Stimulated activated CD4-positive, alpha-beta T cell treated with anti-CD3 and anti-CD28 coated beads, Interleukin-2, amount 100 ng/mL, for 24 hours (primary cell): Measurements from ENCODE around the gene NTN1.
"Not testable (repeated sequence)": the region's sequence is repeated elsewhere in the genome, so short reads cannot be mapped to it uniquely, and the experiment has no call there.

Source experiments
- DNase-seq, 2 donors: peaks; one replicate each; pipeline ENCODE4 v3.0.0-alpha.2; 2020

The NTN1 gene

DNA sequence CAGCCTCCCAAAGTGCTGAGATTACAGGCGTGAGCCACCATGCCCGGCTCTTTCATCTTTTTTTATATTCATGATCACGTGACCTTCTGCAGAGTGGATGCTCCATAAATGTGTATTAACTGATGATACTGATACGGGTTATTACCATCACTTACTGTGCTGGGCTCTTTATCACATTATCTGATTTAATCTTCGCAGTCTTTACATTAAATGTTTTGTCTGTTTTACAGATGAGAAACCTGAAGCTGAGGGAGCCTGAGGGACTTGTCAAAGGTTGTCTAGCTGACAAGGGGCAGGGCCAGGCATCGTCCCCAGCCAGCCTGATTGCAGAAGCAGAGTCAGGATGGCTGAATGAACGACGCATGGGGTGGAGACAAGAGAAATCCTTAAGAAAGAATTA lies 104.4 kb downstream of the NTN1 start:
- DNase-seq, result no peak

DNA sequence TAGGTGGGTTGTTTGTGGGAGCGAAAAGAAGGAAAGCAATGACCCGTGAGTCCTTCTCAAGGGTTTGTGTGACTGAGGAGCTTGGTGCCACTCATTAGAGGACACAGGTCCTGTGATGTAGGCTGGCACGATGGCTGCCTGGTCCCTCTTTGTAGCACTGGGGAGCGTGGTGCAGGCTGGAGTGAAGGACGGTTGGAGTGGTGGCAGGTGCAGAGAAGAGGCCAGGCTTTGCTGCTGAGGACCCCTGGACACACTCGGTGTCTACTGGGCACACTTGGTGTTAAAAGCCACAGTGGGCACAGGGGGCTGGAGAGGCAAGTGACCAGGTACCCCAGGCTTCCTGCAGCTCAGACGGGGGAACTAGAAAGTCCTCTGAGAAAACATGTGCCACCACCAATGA lies 106.0 kb downstream of the NTN1 start:
- no peak for DNase-seq

DNA sequence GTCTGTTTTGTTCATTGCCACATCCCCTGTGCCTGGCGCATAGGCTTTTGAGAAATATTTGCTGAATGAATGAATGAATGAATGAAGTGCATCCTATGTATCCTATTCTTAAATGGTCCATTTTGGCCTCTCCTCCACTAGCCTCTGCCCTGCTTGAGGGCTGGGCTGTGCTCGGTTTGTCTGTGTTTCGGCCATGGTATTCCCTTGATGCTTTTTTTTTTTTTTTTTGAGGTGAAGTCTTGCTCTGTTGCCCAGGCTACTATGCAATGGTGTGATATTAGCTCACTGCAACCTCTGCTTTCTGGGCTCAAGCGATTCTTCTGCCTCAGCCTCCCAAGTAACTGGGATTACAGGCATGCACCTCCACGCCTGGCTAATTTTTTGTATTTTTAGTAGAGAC lies 110.1 kb downstream of the NTN1 start:
- no peak for DNase-seq

DNA sequence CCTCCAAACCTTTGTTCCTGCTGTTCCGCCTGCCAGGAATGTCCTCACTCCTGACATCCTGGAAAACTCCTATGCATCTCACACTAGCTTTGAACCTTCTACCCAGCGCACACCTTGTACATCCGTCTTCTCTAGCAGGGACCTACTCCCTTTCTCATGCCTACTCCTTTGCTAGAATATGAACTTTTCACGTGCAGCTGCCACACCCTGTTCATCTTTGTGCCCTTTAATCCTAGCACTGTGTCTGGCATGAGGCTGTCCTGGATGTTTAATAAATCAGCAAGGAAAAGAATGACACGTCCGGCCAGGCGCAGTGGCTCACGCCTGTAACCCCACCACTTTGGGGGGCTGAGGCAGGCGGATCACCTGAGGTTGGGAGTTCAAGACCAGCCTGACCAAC lies 111.0 kb downstream of the NTN1 start:
- no peak for DNase-seq

DNA sequence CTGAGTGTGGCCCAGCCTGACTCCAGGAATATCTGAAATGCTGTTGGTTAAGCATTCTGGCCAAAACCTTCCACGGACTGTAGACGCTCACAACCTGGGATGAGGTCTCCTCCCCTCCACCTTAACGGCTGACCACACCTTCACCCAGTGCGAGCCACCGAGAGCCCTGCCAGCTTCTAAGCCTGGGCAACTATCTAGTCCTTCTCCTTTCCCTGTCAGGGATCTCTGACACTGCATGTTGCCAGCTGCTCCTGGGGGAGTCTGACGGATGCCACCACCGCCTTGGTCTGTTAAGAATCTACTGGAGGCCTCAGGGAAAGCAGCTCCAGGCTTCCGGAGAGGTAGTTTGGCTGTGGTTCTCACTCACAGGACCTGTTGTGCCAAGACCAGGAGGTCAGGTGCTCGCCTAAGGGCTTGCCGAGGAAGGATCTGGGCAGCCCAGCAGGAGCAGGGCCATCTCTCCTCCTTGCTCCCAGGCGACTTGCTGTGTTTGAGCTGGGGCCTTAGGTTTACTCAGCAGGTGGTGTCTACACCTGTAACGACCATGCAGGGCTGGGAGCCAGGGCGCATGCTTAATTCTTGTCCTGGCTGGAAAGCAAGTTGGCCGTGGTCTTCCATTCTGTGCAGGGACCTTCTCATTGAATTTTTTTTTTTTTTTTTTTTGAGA lies 111.8 kb downstream of the NTN1 start:
- DNase-seq, result no peak

DNA sequence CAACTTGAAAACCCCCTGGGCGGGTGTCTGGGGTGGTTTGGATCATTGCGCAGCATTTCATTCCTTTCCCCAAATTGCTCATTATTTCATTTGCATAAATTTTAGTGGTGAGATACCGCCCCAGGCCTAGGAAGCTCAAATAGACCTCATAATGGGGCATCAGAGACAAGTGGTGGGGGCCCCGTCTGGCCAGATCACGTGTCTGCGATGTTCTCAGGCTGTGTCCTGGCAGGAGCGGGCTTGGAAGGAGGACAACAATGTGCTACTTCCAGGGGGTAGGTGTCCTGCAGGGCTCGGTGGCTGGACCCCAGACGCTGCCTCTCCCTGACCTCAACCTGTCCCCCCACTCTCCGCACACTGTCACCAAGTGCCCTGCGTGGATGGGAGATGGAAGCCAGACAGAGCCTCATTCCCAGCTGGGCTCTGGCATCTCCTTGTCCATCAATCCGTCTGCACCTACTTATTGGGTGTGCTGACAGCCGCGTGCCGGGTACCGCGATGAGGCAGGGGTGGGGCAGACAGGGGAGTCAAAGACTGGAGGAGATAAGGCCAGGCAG lies 116.9 kb downstream of the NTN1 start:
- DNase-seq, result no peak

DNA sequence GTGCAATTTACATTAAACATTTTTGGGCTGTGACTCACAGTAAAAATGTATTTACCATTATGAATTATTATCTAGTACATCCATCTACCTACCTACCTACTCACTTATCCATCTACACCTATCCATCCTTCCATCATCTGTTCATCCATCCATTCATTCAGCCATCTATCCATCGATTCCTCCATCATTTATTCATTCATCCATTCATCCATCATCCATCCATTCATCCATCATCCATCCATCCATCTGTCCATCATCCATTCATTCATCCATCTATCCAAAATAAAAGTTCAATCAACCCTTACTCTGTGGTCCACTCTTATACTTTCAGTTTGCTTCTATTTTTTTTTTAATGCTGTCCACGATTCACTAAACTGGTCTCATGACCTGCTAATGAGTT lies 118.4 kb downstream of the NTN1 start:
- DNase-seq, result no peak

DNA sequence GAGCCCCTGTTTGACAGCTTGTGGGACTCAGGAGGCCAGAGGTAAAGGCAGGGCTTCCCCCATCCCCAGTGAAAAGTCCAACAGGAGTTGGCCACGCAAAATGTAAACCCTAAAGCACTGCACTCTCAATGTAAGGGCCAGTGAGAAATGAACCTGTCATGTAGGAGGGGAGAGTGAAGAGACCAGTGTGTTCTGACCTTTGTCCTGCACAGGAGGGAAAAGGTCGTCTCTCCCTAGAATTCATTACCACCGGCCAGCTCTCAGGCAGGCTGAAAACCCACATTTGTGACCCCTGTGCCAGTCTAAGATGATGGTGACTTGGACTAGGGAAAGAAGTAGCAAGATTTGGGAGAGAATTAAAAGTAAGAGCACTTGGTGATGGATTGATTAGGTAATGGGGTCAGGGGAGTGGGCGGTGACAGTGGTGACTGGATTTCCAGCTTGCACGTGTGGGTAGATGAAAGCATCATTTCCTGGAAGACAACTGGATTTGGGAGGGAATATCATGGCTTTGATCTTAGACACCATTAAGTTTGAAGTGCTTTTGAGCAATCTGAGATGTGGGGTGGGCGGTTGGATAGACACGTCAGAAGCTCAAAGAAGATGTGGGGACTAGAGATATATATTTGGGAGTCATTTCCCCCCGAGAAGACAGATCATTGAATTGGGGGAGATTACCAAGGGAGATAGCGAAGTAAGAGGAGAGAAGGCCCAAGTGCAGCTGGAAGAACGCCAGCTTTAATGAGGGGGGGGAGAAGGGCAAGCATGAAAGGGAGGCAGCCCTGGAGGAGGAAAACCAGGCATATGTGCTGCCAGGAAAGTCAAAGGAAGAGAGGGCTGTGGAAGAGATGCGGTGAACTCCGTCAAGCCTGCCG lies 119.5 kb downstream of the NTN1 start:
- no peak for DNase-seq

DNA sequence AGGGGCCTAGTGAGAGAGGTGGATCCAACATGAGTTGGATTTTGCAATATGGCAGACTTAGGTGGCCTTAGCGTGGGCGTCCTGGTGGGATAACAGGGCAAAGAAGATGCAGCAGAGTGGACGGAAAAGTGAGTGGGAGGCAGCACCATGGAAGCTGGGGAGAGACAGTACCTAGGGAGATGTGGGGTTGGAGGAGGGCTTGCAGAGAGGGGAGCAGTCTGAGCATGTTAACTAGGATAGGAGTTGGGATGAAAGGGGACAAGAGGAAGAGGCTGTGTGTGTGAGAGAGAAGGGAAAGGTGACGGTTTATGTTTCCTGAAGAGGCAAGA lies 120.1 kb downstream of the NTN1 start:
- no peak for DNase-seq

DNA sequence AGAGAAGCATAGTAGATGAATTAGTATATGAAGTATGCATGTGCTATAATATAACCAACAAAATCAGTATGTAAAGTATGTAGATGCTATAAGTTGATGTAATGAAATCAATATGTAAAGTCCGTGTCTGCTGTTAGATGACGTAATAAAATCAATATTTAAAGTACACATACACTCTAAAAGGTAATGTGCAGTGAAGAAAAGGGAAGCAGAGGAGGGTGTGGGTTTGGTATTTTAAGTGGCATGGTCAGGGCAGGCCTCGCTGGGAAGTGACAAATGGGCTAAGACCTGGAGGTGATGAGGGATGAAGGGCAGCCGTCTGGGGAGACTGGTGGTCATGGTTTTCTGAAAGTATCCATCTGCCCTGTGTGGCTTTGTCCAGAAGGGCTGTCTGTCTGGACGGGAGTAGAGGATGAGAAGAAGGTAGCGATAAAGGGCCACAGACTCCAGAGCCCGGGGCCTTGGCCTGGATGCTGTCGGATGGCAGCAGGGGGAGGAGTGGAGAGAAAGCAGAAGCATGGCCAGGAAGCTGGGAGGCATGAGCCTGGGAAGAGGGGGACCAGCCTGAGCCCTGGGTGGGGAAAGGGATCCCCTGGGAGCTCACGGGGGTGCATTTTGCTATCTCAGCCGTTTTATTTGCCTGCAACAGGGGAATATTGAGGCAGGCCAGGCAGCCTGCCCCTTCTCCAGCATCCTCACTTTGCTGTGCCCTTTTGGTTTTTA lies 121.6 kb downstream of the NTN1 start:
- DNase-seq, result no peak

DNA sequence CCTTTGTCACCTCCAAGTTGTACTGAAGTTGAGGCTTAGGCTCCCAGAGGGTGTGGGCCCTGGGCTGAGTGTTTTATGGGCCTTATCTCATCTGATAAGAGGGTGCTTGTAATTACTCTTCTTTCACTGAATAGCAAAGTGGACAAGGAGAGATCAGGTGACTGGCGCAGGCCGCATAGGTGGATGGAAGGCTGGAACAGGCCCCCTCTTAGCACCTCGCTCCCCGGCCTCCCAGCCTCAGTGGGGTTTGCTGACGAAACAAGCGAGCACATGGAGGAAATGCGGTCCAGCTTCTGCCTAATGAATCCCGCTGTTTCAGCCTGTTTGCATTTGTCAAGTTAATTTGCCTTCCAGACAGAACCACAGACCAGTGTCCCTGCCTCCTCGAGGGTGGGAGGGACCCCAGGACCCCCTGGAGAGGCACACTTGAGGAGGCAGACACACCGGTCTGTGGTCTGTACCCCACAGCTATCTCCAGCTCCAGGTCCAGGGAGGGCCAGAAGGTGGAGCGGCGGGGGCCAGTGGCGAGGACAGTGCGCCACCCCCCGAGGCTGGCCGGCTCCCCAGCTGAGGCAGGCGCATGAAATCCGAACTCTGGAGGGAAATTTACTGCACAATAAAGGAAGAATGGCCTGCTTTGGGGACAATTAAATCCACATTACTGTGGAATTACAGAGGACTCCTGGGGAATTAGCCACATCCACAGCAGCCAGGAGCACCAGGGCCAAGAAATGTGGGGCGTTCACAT lies 123.4 kb downstream of the NTN1 start:
- DNase-seq, result no peak

DNA sequence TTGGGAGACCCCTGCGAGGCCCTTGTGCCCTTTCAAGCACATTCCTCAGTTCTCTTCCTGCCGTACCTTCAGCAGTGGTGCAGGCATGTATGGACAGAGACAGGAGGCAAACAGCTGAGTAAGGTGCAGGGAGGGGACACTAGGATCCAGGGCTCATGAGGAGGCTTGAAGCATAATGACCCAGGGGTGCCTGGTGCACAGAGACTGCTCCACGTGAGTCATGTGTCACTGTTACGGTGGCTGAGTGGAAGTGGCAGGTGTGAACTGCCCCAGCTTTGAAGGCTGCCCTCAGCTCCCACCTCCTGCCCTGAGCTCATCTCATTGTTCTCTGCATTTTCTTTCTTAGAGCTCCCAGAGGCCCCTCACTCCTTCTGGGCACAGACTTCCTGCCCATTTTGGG lies 124.8 kb downstream of the NTN1 start:
- no peak for DNase-seq

DNA sequence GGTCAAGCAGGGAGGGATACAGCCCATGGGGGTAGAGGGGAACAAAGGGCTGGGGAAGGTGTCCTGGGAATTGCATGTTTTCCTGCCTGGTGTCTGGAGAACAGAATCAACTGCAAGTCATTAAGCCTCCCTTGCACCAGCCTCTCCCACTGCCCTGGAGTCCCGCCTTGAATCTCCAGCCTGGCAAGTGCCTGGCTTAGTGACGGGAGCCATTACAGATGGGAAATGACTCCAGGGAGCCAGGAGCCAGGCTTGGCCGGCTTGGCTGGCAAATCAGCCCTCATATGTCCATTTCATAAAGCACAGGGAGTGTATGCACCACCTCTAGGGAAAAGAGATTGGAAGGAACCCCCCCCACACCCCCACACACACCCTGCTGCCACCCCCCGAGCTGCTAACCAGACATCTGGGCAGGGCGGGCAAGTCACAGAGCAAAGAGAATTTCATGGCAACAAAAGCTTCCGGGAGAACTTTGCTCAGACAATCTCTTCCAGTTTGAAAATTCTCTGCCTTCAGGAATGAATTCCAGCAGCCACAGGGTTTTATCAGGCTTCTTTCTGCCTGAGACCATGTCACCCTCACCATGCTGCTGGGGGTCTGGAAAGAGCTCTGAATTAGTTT lies 127.7 kb downstream of the NTN1 start:
- DNase-seq, result no peak

DNA sequence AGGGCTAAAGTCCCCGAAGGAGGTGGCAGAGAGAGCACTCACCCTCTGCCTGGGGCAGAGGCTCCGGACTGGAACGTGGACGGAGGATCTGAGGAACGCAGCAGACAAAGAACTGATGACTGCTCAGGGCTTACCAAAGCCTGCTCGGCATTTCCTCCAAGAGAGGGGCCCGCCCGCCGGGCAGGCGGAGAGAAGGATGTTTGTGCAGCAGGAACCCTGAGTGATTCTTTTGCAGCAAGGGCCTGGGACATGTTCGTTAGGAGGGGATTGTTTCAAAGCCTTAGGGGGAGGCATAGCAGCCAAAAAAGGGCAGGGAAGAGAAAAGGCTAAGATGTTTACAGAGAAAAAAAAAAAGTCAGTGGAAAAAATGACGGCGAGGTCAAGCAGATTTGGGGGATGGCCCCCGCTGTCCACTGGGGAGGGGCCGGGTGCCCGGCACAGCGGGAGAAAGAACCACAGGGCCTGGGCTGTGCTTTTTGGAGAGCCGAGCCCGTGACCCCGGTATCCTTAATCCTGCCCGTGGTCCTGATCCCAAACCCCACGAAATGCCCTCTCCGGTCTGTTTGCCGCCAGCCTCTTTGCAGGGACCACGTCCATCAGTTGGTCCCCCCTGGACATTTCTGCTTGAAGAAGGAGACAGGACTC lies 129.3 kb downstream of the NTN1 start:
- DNase-seq, result no peak

DNA sequence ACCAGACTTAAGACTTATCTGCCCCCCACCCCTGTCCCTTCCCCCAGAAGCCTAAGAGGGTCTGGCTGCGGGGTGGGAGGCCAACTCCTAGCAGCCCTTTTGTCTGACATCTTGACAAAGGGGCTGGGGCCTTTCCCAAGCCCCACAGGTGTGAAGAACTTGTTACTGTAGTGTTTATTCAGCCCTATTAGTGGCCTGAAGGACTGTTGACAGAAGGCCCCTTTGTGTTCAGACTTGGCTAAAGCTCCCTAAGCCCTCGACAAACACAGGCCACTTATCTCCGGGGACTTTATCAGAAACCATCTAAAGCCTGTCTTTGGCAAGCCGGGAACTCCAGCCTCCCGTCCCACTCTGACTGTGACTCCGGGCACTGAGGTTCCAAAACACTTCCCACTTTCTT lies 129.8 kb downstream of the NTN1 start:
- DNase-seq, result no peak

DNA sequence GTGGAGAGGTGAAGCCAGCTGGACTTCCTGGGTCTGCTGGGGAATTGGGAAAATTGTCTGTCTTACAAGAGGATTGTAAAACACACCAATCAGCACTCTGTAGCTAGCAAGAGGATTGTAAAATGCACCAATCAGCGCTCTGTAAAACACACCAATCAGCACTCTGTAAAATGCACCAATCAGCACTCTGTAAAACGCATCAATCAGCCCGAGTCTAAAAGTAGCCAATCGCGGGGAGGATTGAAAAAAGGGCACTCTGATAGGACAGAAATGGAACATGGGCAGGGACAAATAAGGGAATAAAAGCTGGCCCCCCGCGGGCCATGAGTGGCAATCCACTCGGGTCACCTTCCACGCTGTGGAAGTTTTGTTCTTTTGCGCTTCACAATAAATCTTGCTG lies 130.4 kb downstream of the NTN1 start:
- not testable (repeated sequence) for DNase-seq

DNA sequence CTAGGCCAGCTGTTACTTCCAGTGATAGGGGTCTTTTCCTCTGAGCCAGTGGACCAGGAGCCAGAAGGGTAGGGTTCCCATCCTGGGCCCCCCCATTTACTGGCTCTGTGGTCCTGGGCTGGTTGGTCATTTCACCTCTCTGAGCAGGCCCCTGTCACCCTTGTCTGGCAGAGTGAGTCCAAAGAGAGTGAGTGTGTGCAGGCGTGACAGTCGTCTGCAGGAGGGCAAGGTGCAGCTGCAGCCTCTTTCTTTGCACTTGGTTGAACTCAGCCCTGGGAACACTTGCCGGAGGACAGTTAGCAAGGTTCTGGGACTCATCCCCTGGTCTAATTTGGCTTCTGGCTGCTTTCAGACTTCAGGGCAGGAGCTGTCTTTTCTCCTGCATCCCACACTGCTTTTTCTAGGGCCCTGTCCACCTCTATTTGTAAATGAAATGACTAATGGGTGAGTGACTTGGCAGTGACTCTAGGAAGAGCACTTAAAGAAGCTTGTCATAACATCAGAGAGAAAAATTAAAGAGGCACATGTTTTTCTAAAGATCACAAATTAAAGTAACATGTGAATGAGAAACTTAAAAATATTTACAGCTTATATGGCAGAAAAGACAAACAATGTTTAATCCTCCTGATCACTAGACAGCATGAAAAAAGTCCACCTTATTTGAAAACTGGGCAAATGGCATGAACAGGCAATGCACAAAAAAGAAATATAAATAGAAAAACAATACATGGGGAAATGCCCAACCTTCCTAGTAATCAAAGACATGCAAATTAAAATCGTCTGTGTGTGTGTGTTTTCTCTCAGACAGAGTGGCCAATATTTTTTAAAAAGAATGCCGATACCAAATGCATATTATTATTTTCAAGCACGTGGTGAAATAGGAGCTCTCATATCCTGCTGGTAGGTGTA lies 137.5 kb downstream of the NTN1 start:
- no peak for DNase-seq

DNA sequence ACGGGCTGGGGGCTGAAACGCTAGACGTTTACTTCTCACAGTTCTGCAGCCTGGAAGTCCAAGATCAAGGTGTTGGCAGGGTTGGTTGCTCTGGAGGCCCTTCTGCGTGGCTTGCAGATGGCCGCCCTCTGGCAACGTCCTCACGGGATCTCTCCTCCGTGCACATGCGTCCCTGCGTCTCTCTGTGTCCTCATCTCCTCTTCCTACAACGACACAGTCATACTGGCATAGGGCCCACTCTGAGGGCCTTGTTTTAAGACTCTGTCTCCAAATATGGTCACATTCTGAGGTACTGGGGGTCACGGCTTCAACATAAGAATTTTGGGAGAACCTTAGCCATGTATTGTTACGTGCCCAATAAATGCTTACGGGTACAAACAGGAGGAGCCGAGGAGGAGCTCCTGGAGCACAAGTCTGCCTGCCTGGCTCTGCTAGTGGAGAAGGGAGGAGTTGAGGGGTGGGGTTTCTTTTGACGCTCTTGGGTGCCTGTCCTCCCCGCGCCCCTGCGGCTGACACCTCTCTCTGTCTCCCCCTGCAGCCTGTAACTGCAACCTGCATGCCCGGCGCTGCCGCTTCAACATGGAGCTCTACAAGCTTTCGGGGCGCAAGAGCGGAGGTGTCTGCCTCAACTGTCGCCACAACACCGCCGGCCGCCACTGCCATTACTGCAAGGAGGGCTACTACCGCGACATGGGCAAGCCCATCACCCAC lies 141.1 kb downstream of the NTN1 start:
- no peak for DNase-seq

DNA sequence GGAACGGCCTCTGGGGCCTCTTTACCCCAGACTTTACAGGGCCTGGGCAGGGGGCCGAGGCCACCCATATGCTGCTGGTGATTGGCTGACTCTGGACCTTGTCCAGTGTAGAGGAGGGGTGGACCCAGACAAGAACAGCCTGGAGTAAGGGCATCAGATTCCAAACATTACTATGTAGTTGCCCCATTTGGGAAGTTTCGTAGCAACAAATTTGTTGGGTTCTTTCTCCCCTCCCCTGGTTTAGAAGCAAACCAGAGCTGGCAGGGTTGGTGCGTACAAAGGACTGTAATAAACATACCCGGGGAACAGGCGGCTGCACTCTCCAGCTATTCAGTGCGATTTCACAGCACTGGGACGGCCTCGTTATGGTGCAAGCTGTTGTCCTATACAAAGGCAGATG lies 145.5 kb downstream of the NTN1 start:
- no peak for DNase-seq

DNA sequence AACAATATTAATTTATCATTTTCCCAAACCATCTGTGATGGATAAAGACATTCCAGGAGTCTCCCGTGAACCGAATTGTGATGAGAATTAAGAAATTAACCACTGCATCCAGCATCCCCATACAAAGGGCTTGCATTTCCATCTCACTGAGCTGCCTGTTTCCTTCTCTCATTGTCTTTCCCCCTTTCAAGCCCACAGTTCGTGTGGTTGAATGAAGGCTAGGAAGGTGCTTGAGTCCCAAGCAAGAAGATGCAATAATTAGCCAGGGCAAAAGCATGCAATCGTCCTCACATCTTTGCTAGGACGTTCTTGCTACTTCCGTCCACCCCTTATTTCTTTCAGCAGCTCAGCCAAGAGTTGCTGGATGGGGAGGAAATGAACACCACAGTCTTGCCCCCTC lies 146.1 kb downstream of the NTN1 start:
- no peak for DNase-seq
